HG03097 (cell line): ENCODE data around the gene TMEM269.
"Not testable (repeated sequence)": the region's sequence is repeated elsewhere in the genome, so short reads cannot be mapped to it uniquely, and the experiment has no call there.

Experiments used
- ATAC-seq: cut with Tn5 transposase; IDR thresholded peaks from one replicate; pipeline ENCODE4 v1.9.1; 2021; ENCODE audit not compliant: unreplicated experiment, low FRiP score

TMEM269 gene

GRCh38 chr1:42773420-42773819 is 11.4 kb upstream of the TMEM269 start:
- no peak for ATAC-seq

GRCh38 chr1:42774928-42775526 is 9.8 kb upstream of the TMEM269 start:
- ATAC-seq, result no peak

- ATAC-seq, result no peak
These were observed 8.3 kb upstream of the TMEM269 start for GRCh38 chr1:42776502-42776901.

GRCh38 chr1:42777852-42778251 is 6.9 kb upstream of the TMEM269 start:
- no peak for ATAC-seq

GRCh38 chr1:42779725-42780124 is 5.1 kb upstream of the TMEM269 start:
- no peak for ATAC-seq

GRCh38 chr1:42780176-42780575 is 4.6 kb upstream of the TMEM269 start:
- no peak for ATAC-seq

GRCh38 chr1:42783092-42783491 is 1.7 kb upstream of the TMEM269 start:
- ATAC-seq, result no peak

GRCh38 chr1:42784547-42784945 is 245 bp upstream of the TMEM269 start:
- ATAC-seq, result no peak

GRCh38 chr1:42786097-42786496 is 1.3 kb downstream of the TMEM269 start:
- no peak for ATAC-seq

GRCh38 chr1:42788021-42788420 is 3.2 kb downstream of the TMEM269 start:
- ATAC-seq, result no peak

GRCh38 chr1:42793824-42794223 is 9.0 kb downstream of the TMEM269 start:
- ATAC-seq, result no peak

GRCh38 chr1:42797414-42797813 is 12.6 kb downstream of the TMEM269 start:
- ATAC-seq, result no peak

GRCh38 chr1:42797979-42798378 is 13.2 kb downstream of the TMEM269 start:
- ATAC-seq, result no peak

- no peak for ATAC-seq
These were observed 17.2 kb downstream of the TMEM269 start for GRCh38 chr1:42801832-42802473.

- no peak for ATAC-seq
These were observed 21.4 kb downstream of the TMEM269 start for GRCh38 chr1:42806171-42806570.

GRCh38 chr1:42806593-42806992 is 21.8 kb downstream of the TMEM269 start:
- ATAC-seq, result no peak

GRCh38 chr1:42807056-42807668 is 22.4 kb downstream of the TMEM269 start:
- no peak for ATAC-seq

- ATAC-seq, result not testable (repeated sequence)
These were observed 30.0 kb downstream of the TMEM269 start for GRCh38 chr1:42814815-42815214.

GRCh38 chr1:42815941-42816584 is 31.3 kb downstream of the TMEM269 start:
- no peak for ATAC-seq

- peak; percentile 77 for ATAC-seq
These were observed 32.0 kb downstream of the TMEM269 start, which contains the start of the genes ERMAP and SVBP for GRCh38 chr1:42816585-42817439. Gene ERMAP, plus strand, starts transcription at chr1:42817122. Its CDS starts 13,327 bp downstream, at chr1:42830449. Gene SVBP, minus strand, starts transcription at chr1:42817397. Its CDS starts 853 bp downstream, at chr1:42816544.

- ATAC-seq, result no peak
These were observed 32.6 kb downstream of the TMEM269 start for GRCh38 chr1:42817440-42817767.
